H1 (cell line): ENCODE results near the gene SENP3. TPM values are rescaled to one million over a fixed set of nuclear protein-coding genes. Genes with fewer than 3 reads are reported as not detected.

Experiments
- CHD2 ChIP-seq: IDR thresholded peaks from 2 replicates; pipeline ENCODE4 v1.6.1; 2012; ENCODE audit warnings: low read length, improper control_type of control experiment
- MAFK ChIP-seq: IDR thresholded peaks from 2 replicates; pipeline ENCODE4 v1.6.1; 2012; ENCODE audit warnings: low read depth, mild to moderate bottlenecking, improper control_type of control experiment, low read length
- POLR2AphosphoS5 ChIP-seq: IDR thresholded peaks from 2 replicates; pipeline ENCODE4 v1.6.1; 2011; ENCODE audit warnings: low read depth, low read length
- RAD21 ChIP-seq, 2 experiments: IDR thresholded peaks in 1 of 2; conservative IDR thresholded peaks in 1 of 2; 2 replicates each; pipeline ENCODE4 v1.6.1; 2011; ENCODE audit warnings: low read depth in 2 of 2, low read length in 2 of 2, improper control_type of control experiment in 1 of 2, inconsistent platforms in 1 of 2, mild to moderate bottlenecking in 1 of 2, moderate library complexity in 1 of 2
- TBP ChIP-seq: IDR thresholded peaks from 2 replicates; pipeline ENCODE4 v1.6.1; 2011; ENCODE audit warnings: low read depth, low read length, improper control_type of control experiment
- YY1 ChIP-seq: IDR thresholded peaks from 2 replicates; pipeline ENCODE4 v1.6.1; 2011; ENCODE audit warnings: low read depth, mild to moderate bottlenecking, low read length
- polyA plus RNA-seq, 7 experiments: library from polyadenylated mRNA; depleted of rRNA in 3 of 7; stranded (reverse) in 5 of 7; unstranded in 2 of 7; fragments of >200 nt in 5 of 7; fragments of 200-250 nt in 2 of 7; gene quantifications; 1 replicate in 5 of 7; 2 replicates in 1 of 7; 4 replicates in 1 of 7; pipeline versions ENCODE4 v1.2.1 to v1.2.3, GENCODE V29; 2011 to 2013; ENCODE audit warnings: missing spikeins in 2 of 7, mixed read lengths in 2 of 7
- total RNA-seq: library from RNA; stranded (reverse); fragmentation: NEBNext Ultra II Directional; extraction: Animal tissue kit (Norgen Biotek cat#: 25700); gene quantifications from 2 replicates; pipeline ENCODE4 v1.2.1, GENCODE V29; 2021

Gene SENP3
- total and polyA plus RNA-seq, 2 of the 8 experiments (the other 6 are each of a cell fraction or from before 2014, with no cell fraction given): 86.2 to 129 TPM

- no peak for TF ChIP-seq RAD21 (IDR thresholded peaks at IDR 0.05 in 1 of 2, conservative IDR thresholded peaks at IDR 0.05 in 1 of 2; ENCODE audit: low read depth in 2 of 2, low read length in 2 of 2)
- TF ChIP-seq MAFK: no peak
- TF ChIP-seq POLR2AphosphoS5: no peak
- TF ChIP-seq TBP: no peak
- TF ChIP-seq CHD2: no peak
- TF ChIP-seq YY1: no peak
These were observed 3.0 kb upstream of the SENP3 start, which contains the start of gene TNFSF13 (continued) for GRCh38 chr17:7558544-7559319.
